Uterine smooth muscle cell (primary cell): Measurements from ENCODE around the gene ANXA5. TPM values are rescaled to one million over a fixed set of nuclear protein-coding genes. Genes with fewer than 3 reads are reported as not detected.

ENCODE experiments used
- total RNA-seq: library from RNA; depleted of rRNA; stranded (reverse); fragments of >200 nt; gene quantifications from 2 replicates; pipeline ENCODE4 v1.2.3, GENCODE V29; 2014

Gene ANXA5
- total RNA-seq: 729 and 778 TPM in 2 replicates

DNA sequence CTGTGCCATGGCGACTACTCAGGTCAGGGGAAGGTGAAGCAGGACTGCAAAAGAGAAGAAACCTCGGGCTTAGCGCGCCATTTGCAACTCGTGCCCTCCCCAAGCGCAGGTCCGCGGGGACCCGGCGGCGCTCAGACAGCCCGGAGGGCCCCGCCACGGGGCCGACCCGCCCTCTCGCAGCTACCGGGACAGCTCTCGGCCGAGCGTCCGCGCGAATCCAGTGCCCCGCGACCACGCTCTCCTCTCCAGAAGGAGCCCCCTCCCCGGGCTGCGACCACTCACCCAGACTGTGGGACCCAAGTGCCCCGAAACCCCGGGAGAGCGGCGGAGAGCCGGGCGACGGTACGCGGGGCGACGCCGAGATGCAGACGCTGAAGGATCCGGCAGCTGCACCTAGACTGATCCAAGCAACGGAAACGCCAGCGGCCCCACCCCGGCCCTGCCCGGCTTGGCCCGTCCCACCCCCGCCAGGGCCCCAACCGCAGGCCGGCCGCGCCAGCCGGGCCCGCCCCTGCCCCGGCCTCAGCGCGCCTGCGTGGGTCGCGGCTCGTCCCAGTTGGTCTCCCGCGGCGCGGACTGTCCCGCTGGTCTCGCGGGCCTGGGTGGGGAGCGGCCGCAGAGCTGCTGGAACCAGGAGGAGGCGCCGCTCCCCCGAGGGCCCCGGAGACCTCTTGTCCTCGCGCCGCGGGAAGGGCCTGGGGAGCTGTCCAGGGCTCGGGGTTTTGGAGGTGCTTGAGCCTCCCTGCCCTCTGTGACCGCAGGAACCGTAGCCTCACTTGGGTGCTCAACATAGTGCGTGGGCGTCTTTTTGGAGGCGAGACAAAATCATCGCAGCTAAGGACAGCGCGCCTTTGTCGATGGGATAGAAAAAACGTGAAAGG, at the start of gene ANXA5:
Gene ANXA5 (minus strand): TSS at position 400 of the 881 bp plus-strand sequence. CDS start 391 bp downstream, at position 9.

Other genes with a start within 250 kb of the ANXA5 start
- 0.25 and 0.89 TPM in 2 replicates for gene SMIM43, start 68.2 kb upstream of the ANXA5 start, total RNA-seq
- 28.6 and 96.1 TPM in 2 replicates for gene EXOSC9, start 104.3 kb upstream of the ANXA5 start, total RNA-seq
- gene CCNA2, start 126.9 kb upstream of the ANXA5 start, total RNA-seq: 32.2 and 132 TPM in 2 replicates
- gene BBS7, start 173.5 kb upstream of the ANXA5 start, total RNA-seq: 36.1 and 39.3 TPM in 2 replicates